ENCODE data around the gene AK8.

DNA sequence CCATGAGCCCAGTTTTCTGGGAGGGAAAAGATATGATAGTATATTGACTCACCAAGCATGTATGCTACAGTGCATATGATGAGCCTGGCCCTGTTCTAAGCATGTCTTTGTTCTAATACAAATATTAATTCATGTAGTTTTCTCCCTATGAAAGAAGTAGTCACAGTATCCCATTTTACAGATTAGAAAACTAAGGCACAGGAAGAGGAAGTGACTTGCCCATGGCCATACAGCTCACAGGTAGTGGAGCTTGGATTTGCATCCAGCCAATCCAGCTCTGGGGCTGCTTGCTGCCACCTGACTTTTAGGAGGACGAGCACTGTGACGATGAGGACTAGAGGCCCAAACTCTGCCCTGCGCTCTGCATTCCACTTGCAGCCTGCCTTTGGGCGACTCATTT lies 76.4 kb downstream of the AK8 start:
- TF ChIP-seq BHLHE40 (IDR thresholded peaks at IDR 0.05; ENCODE audit: borderline replicate concordance) (no peak), L3MBTL2 (conservative IDR thresholded peaks at IDR 0.05) (no peak)
